ENCODE measurements around the gene FDX1. TPM values are rescaled to one million over a fixed set of nuclear protein-coding genes. Genes with fewer than 3 reads are reported as not detected.

FDX1 gene
- total RNA-seq, 2 donors from 2014 or later = 12.8 to 21.2 TPM

- H3K4me3 ChIP-seq = no peak overlapping the region
- H3K27ac ChIP-seq = no peak overlapping the region
- intact Hi-C loops (cut with DNase I) = no loop called here
- H3K9me3 ChIP-seq = no peaks in the 10 kb centered on the region
- WGBS = 97% methylated on average over 4 of the region's 4 CpGs
- no peaks in the 10 kb centered on the region for H3K27me3 ChIP-seq (replicated peaks; ENCODE audit: insufficient read depth)
- DNase-seq (ENCODE audit: low spot score) = no peak
- no peak for TF ChIP-seq POLR2AphosphoS5 (IDR thresholded peaks at IDR 0.05)
- TF ChIP-seq POLR2A (IDR thresholded peaks at IDR 0.05) = no peak
- no peak for TF ChIP-seq CTCF (IDR thresholded peaks at IDR 0.05)
- H3K36me3 ChIP-seq = no peaks in the 10 kb centered on the region
- H3K4me1 ChIP-seq (replicated peaks) = no peaks in the 10 kb centered on the region
Measured at GRCh38 chr11:110468121-110468520, 38.4 kb downstream of the FDX1 start.

- H3K4me1 ChIP-seq (replicated peaks) = no peaks in the 10 kb centered on the region
- TF ChIP-seq CTCF (IDR thresholded peaks at IDR 0.05) = no peak
- no peak for TF ChIP-seq POLR2A (IDR thresholded peaks at IDR 0.05)
- TF ChIP-seq POLR2AphosphoS5 (IDR thresholded peaks at IDR 0.05) = no peak
- no peak overlapping the region for H3K27ac ChIP-seq
- DNase-seq (ENCODE audit: low spot score) = no peak
- H3K9me3 ChIP-seq = no peaks in the 10 kb centered on the region
- H3K4me3 ChIP-seq = no peak overlapping the region
- no peaks in the 10 kb centered on the region for H3K27me3 ChIP-seq (replicated peaks; ENCODE audit: insufficient read depth)
- H3K36me3 ChIP-seq = no peaks in the 10 kb centered on the region
- intact Hi-C loops (cut with DNase I) = no loop called here
Measured at GRCh38 chr11:110469127-110469526, 39.4 kb downstream of the FDX1 start.

- DNase-seq (ENCODE audit: low spot score) = no peak
- TF ChIP-seq POLR2AphosphoS5 (IDR thresholded peaks at IDR 0.05) (no peak), CTCF (IDR thresholded peaks at IDR 0.05) (no peak), POLR2A (IDR thresholded peaks at IDR 0.05) (no peak)
- Histone ChIP-seq H3K4me3 (no peak overlapping the region), H3K36me3 (no peaks in the 10 kb centered on the region), H3K4me1 (replicated peaks) (no peaks in the 10 kb centered on the region), H3K27ac (no peak overlapping the region), H3K27me3 (replicated peaks; ENCODE audit: insufficient read depth) (no peaks in the 10 kb centered on the region), H3K9me3 (no peaks in the 10 kb centered on the region)
- 80% methylated on average over 2 of the region's 2 CpGs for WGBS
- intact Hi-C loops (cut with DNase I) = no loop called here
Measured at GRCh38 chr11:110470716-110471115, 41.0 kb downstream of the FDX1 start.

- Histone ChIP-seq H3K4me1 (replicated peaks) (no peaks in the 10 kb centered on the region), H3K27ac (no peak overlapping the region), H3K9me3 (no peaks in the 10 kb centered on the region), H3K4me3 (no peak overlapping the region), H3K27me3 (replicated peaks; ENCODE audit: insufficient read depth) (no peaks in the 10 kb centered on the region), H3K36me3 (no peaks in the 10 kb centered on the region)
- WGBS = 61% methylated on average over 1 of the region's 1 CpG
- DNase-seq (ENCODE audit: low spot score) = no peak
- intact Hi-C loops (cut with DNase I) = no loop called here
- no peak for TF ChIP-seq POLR2A (IDR thresholded peaks at IDR 0.05)
- no peak for TF ChIP-seq POLR2AphosphoS5 (IDR thresholded peaks at IDR 0.05)
- TF ChIP-seq CTCF (IDR thresholded peaks at IDR 0.05) = no peak
Measured at GRCh38 chr11:110471371-110471770, 41.6 kb downstream of the FDX1 start.

GRCh38 chr11:110472858-110473257 is 43.1 kb downstream of the FDX1 start:
- Histone ChIP-seq H3K27ac (no peak overlapping the region), H3K4me1 (replicated peaks) (no peaks in the 10 kb centered on the region), H3K36me3 (no peaks in the 10 kb centered on the region), H3K9me3 (no peaks in the 10 kb centered on the region), H3K27me3 (replicated peaks; ENCODE audit: insufficient read depth) (no peaks in the 10 kb centered on the region), H3K4me3 (no peak overlapping the region)
- no peak for DNase-seq (ENCODE audit: low spot score)
- 100% methylated on average over 1 of the region's 1 CpG for WGBS
- TF ChIP-seq CTCF (IDR thresholded peaks at IDR 0.05) = no peak
- no peak for TF ChIP-seq POLR2AphosphoS5 (IDR thresholded peaks at IDR 0.05)
- TF ChIP-seq POLR2A (IDR thresholded peaks at IDR 0.05) = no peak
- intact Hi-C loops (cut with DNase I) = no loop called here
